HG02678 (cell line): ENCODE results near the gene DAP.
"Not testable (repeated sequence)": the region's sequence is repeated elsewhere in the genome, so short reads cannot be mapped to it uniquely, and the experiment has no call there.

Experiments
- ATAC-seq: cut with Tn5 transposase; IDR thresholded peaks from one replicate; pipeline ENCODE4 v1.9.1; 2021; ENCODE audit warnings: mild to moderate bottlenecking, moderate library complexity; ENCODE audit not compliant: unreplicated experiment

DAP gene

GRCh38 chr5:10658265-10658664 lies 102.8 kb downstream of the DAP start:
- ATAC-seq = no peak

- ATAC-seq = no peak
Measured at GRCh38 chr5:10655972-10656830, 104.8 kb downstream of the DAP start.

- ATAC-seq = no peak
Measured at GRCh38 chr5:10655161-10655971, 105.7 kb downstream of the DAP start.

- ATAC-seq = no peak
Measured at GRCh38 chr5:10654566-10654965, 106.5 kb downstream of the DAP start.

- no peak for ATAC-seq
Measured at GRCh38 chr5:10653751-10654400, 107.2 kb downstream of the DAP start.

GRCh38 chr5:10653043-10653442 lies 108.0 kb downstream of the DAP start:
- no peak for ATAC-seq

- no peak for ATAC-seq
Measured at GRCh38 chr5:10652606-10653005, 108.4 kb downstream of the DAP start.

GRCh38 chr5:10652151-10652550 lies 108.9 kb downstream of the DAP start:
- ATAC-seq = no peak

GRCh38 chr5:10649666-10650380 lies 111.2 kb downstream of the DAP start:
- no peak for ATAC-seq

GRCh38 chr5:10648806-10649665 lies 112.0 kb downstream of the DAP start:
- no peak for ATAC-seq

- no peak for ATAC-seq
Measured at GRCh38 chr5:10647640-10648039, 113.4 kb downstream of the DAP start.

- ATAC-seq = no peak
Measured at GRCh38 chr5:10645671-10646070, 115.4 kb downstream of the DAP start.

- no peak for ATAC-seq
Measured at GRCh38 chr5:10645146-10645545, 115.9 kb downstream of the DAP start.

GRCh38 chr5:10644192-10644591 lies 116.8 kb downstream of the DAP start:
- ATAC-seq = no peak

GRCh38 chr5:10642367-10642766 lies 118.7 kb downstream of the DAP start:
- ATAC-seq = no peak

GRCh38 chr5:10639846-10640368 lies 121.1 kb downstream of the DAP start:
- ATAC-seq = no peak

- not testable (repeated sequence) for ATAC-seq
Measured at GRCh38 chr5:10638723-10639122, 122.3 kb downstream of the DAP start.

- ATAC-seq = no peak
Measured at GRCh38 chr5:10637944-10638343, 123.1 kb downstream of the DAP start.

GRCh38 chr5:10636363-10637142 lies 124.5 kb downstream of the DAP start:
- no peak for ATAC-seq
